OCI-LY7 (cell line): Measurements from ENCODE around the gene OMG. TPM values are rescaled to one million over a fixed set of nuclear protein-coding genes. Genes with fewer than 3 reads are reported as not detected.
A peak's percentile ranks its signal among the peaks of the same experiment; 100 is the strongest.

Experiments used
- BruUV-seq: library from RNA; stranded (reverse); fragments of 400-500 nt; replicated peaks from 2 replicates; lab custom pipeline; 2021; lab: Mats Ljungman, UMichigan
- CTCF ChIA-PET: fragments of 300-600 bp; sonication (Branson Sonifier 250); formaldehyde crosslinking; loops from one replicate; lab custom pipeline; 2022; ENCODE audit warnings: antibody characterized with exemption; ENCODE audit not compliant: unreplicated experiment; lab: Charles Lee
- POLR2A ChIA-PET: fragments of 300-600 bp; sonication (Branson Sonifier 250); formaldehyde crosslinking; loops from one replicate; lab custom pipeline; 2022; ENCODE audit warnings: antibody characterized with exemption; lab: Charles Lee
- DNase-seq: peaks from one replicate; pipeline ENCODE4 v3.0.0-alpha.2; 2015; ENCODE audit warnings: low spot score
- H2AFZ ChIP-seq: fragments of 200-600 bp; sonication (generic), shearing (Covaris generic); 2 replicates; pipeline ENCODE4 v1.6.1; 2014; ENCODE audit warnings: mild to moderate bottlenecking, antibody characterized with exemption, low read length, moderate library complexity
- H3K27ac ChIP-seq: fragments of 200-600 bp; sonication (generic); 2 replicates; pipeline ENCODE4 v1.5.1; 2014; ENCODE audit warnings: mixed run types, low read depth, mild to moderate bottlenecking, moderate library complexity, low read length, inconsistent platforms; ENCODE audit not compliant: poor library complexity, severe bottlenecking
- H3K36me3 ChIP-seq: fragments of 200-600 bp; sonication (generic); 2 replicates; pipeline ENCODE4 v1.6.1; 2014; ENCODE audit warnings: mild to moderate bottlenecking, antibody characterized with exemption, low read length, moderate library complexity, mixed read lengths; ENCODE audit not compliant: insufficient read depth
- H3K4me1 ChIP-seq: fragments of 200-600 bp; sonication (generic); 2 replicates; pipeline ENCODE4 v1.5.1; 2014; ENCODE audit warnings: mild to moderate bottlenecking, low read length; ENCODE audit not compliant: insufficient read depth, poor library complexity, severe bottlenecking
- H3K4me2 ChIP-seq: fragments of 200-600 bp; sonication (generic); 2 replicates; pipeline ENCODE4 v1.6.1; 2014; ENCODE audit warnings: mild to moderate bottlenecking, low read length
- H3K4me3 ChIP-seq: fragments of 200-600 bp; sonication (generic); 2 replicates; pipeline ENCODE4 v1.5.1; 2014; ENCODE audit warnings: mild to moderate bottlenecking, low read depth, low read length; ENCODE audit not compliant: poor library complexity, severe bottlenecking
- H3K79me2 ChIP-seq: fragments of 200-600 bp; sonication (generic); 2 replicates; pipeline ENCODE4 v1.6.1; 2016; ENCODE audit warnings: low read depth, mild to moderate bottlenecking, low read length, moderate library complexity, mixed read lengths; ENCODE audit not compliant: insufficient read depth
- H3K9me2 ChIP-seq: fragments of 200-600 bp; sonication (generic); 2 replicates; pipeline ENCODE4 v1.6.1; 2016; ENCODE audit warnings: mild to moderate bottlenecking, low read length, mixed read lengths; ENCODE audit not compliant: insufficient read depth
- H3K9me3 ChIP-seq: fragments of 200-600 bp; sonication (generic); 2 replicates; pipeline ENCODE4 v1.6.1; 2014; ENCODE audit warnings: mild to moderate bottlenecking, mixed run types, low read length, mixed read lengths
- H4K20me1 ChIP-seq: fragments of 200-600 bp; sonication (generic); 2 replicates; pipeline ENCODE4 v1.6.1; 2014; ENCODE audit warnings: mild to moderate bottlenecking, antibody characterized with exemption, low read length, moderate library complexity, mixed read lengths; ENCODE audit not compliant: insufficient read depth
- EZH2phosphoT487 ChIP-seq: fragments of 200-600 bp; sonication (generic); IDR thresholded peaks from 2 replicates; pipeline ENCODE4 v1.6.1; 2018; ENCODE audit warnings: low read depth, borderline replicate concordance, mild to moderate bottlenecking, mixed run types, antibody characterized with exemption, low read length, moderate library complexity, mixed read lengths
- intact Hi-C: fragments of 100-400 bp; cut with micrococcal nuclease; formaldehyde crosslinking; loops from one replicate; pipeline ENCODE4 v1.10.0; 2022; ENCODE audit not compliant: unreplicated experiment
- total RNA-seq, 2 experiments: library from RNA; depleted of rRNA in 1 of 2; stranded (reverse); fragments of >200 nt in 1 of 2; shearing (Covaris generic) in 1 of 2; gene quantifications; 2 replicates each; pipeline ENCODE4 v1.2.3, GENCODE V29; 2014 to 2022
- TF ChIP-seq, protein P1 (sequence below): fragments of 200-600 bp; sonication (generic); conservative IDR thresholded peaks from 2 replicates; pipeline ENCODE4 v1.5.1; 2014; ENCODE audit warnings: mild to moderate bottlenecking, antibody characterized with exemption, low read length, moderate library complexity, mixed read lengths

OMG gene
- total RNA-seq, 2 experiments from 2014 or later, result 0.32 to 1.4 TPM

DNA sequence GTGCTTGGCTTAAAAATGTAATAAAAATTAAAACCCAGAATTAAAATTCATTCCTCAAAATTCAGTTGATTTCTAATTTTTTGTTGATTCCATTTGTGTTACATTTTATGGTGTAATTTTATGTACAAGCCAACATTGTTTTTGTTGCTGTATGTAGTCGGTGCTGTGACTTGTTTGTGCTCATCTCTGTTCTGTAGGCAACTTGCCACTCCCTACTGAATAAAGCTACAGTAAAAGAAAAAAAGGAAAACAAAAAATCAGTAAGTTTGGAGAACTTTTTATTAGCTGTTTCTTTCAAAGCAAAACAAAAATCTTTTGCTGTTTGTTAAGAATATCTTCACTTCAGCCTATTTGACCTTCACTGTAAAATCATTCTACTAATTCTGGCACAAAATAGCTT, 44.3 kb downstream of the OMG start:
- H3K4me1 ChIP-seq, result peaks cover 19% of the 10 kb centered on the region
- ChIA-PET POLR2A (interaction anchor here (0.6 kb wide), 1 partner anchor 564 kb away, joined by 3 read pairs; no protein-coding TSS in a partner anchor), CTCF (no interaction called here)
- no peaks in the 10 kb centered on the region for H4K20me1 ChIP-seq
- no peaks in the 10 kb centered on the region for H3K9me3 ChIP-seq
- H3K36me3 ChIP-seq, result peaks cover 12% of the 10 kb centered on the region; the same call in 1 of the 2 replicates
- H2AFZ ChIP-seq, result no peak overlapping the region
- no peak for TF ChIP-seq EZH2phosphoT487
- TF ChIP-seq, protein P1, sequence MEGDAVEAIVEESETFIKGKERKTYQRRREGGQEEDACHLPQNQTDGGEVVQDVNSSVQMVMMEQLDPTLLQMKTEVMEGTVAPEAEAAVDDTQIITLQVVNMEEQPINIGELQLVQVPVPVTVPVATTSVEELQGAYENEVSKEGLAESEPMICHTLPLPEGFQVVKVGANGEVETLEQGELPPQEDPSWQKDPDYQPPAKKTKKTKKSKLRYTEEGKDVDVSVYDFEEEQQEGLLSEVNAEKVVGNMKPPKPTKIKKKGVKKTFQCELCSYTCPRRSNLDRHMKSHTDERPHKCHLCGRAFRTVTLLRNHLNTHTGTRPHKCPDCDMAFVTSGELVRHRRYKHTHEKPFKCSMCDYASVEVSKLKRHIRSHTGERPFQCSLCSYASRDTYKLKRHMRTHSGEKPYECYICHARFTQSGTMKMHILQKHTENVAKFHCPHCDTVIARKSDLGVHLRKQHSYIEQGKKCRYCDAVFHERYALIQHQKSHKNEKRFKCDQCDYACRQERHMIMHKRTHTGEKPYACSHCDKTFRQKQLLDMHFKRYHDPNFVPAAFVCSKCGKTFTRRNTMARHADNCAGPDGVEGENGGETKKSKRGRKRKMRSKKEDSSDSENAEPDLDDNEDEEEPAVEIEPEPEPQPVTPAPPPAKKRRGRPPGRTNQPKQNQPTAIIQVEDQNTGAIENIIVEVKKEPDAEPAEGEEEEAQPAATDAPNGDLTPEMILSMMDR, result no peak
- H3K4me2 ChIP-seq, result no peak overlapping the region
- intact Hi-C loops, result no loop called here
- no peak overlapping the region for H3K4me3 ChIP-seq
- H3K79me2 ChIP-seq, result no peaks in the 10 kb centered on the region
- DNase-seq, result no peak
- H3K9me2 ChIP-seq, result no peaks in the 10 kb centered on the region
- H3K27ac ChIP-seq, result no peak overlapping the region
- no TSS peak for BruUV-seq

DNA sequence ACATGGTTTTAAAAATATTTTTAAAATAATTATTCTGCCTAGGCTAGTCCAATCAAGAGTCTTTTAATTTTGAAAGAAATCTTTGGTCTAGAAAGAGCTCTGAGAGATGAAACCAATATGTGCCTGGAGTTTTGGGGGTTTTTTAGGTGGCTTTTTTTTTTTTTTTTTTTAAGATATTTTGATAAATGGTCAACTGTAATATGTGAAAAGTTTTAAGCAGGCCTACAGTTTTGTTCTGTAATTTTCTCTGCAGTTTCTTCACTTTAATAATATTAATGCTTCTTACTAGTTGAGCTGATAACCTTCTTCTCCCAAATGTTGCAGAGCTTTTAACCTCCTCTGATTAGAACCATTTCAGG, 45.1 kb downstream of the OMG start:
- Histone ChIP-seq H4K20me1 (no peaks in the 10 kb centered on the region), H3K79me2 (no peaks in the 10 kb centered on the region), H3K9me2 (no peaks in the 10 kb centered on the region), H3K4me2 (no peak overlapping the region), H3K36me3 (peaks cover 12% of the 10 kb centered on the region; the same call in 1 of the 2 replicates), H2AFZ (no peak overlapping the region), H3K4me3 (no peak overlapping the region), H3K9me3 (no peaks in the 10 kb centered on the region), H3K4me1 (peaks cover 19% of the 10 kb centered on the region), H3K27ac (no peak overlapping the region)
- no peak for DNase-seq
- no TSS peak for BruUV-seq
- intact Hi-C loops, result no loop called here
- TF ChIP-seq, protein P1, result no peak
- TF ChIP-seq EZH2phosphoT487, result no peak
- CTCF ChIA-PET, result no interaction called here
- POLR2A ChIA-PET, result interaction anchor here (0.5 to 1.8 kb wide), 3 partner anchors 9 to 565 kb away, joined by 3 to 4 read pairs (median 3); no protein-coding TSS in a partner anchor

DNA sequence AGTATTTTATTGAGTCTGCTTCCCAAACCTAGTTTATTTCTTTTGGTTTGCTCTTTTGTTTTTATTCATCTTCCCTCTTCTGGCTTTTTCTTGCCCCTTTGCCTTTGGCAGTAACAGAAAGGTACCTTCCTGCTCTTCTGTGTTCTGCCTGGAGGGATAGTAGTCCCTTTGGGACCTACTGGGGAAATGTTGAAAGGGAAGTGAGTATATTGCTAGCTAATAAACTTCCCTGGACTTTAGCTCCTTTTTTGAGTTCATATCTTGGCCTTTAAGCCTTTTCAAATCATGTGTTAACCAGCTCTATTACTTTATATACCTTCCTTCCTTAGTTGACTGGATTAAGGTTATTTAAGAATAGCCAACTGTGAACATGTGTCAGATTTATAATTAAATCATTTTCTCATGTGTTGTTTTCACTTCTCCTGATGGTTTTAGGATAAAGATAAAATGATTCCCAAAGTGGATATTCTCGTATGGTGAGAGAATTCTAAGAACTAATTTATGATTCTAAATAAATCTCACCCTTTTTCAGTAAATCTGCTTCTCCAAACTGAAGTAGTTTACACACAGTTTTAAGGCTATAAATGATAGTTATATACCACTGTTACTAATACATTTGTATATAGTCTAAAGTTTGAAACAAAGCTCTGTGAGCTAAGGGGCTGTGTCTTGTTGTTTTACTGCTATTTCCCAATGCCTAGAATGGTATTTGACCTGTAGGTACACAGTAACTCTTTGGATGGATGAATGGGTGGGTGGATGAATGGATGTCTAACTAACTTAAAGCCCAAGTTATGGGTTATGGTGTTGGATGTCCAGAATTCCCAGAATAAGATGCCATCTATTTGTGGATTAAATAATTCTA, 45.7 kb downstream of the OMG start:
- peaks cover 19% of the 10 kb centered on the region for H3K4me1 ChIP-seq
- BruUV-seq, result no TSS peak
- H3K27ac ChIP-seq, result no peak overlapping the region
- no peaks in the 10 kb centered on the region for H4K20me1 ChIP-seq
- ChIA-PET CTCF (no interaction called here), POLR2A (interaction anchor here (0.5 to 1.8 kb wide), 4 partner anchors 10 to 89 kb away, joined by 3 to 5 read pairs (median 4); no protein-coding TSS in a partner anchor)
- no peak for TF ChIP-seq EZH2phosphoT487
- TF ChIP-seq, protein P1, result no peak
- H2AFZ ChIP-seq, result no peak overlapping the region
- H3K9me2 ChIP-seq, result no peaks in the 10 kb centered on the region
- H3K79me2 ChIP-seq, result no peaks in the 10 kb centered on the region
- H3K9me3 ChIP-seq, result no peaks in the 10 kb centered on the region
- peak overlapping the region; percentile 28; the same call in 1 of the 2 replicates for H3K4me2 ChIP-seq
- H3K4me3 ChIP-seq, result no peak overlapping the region
- H3K36me3 ChIP-seq, result peaks cover 12% of the 10 kb centered on the region; the same call in 1 of the 2 replicates
- DNase-seq, result no peak
- intact Hi-C loops, result no loop called here
